ENCODE results near the gene OR2V2.

Gene OR2V2

DNA sequence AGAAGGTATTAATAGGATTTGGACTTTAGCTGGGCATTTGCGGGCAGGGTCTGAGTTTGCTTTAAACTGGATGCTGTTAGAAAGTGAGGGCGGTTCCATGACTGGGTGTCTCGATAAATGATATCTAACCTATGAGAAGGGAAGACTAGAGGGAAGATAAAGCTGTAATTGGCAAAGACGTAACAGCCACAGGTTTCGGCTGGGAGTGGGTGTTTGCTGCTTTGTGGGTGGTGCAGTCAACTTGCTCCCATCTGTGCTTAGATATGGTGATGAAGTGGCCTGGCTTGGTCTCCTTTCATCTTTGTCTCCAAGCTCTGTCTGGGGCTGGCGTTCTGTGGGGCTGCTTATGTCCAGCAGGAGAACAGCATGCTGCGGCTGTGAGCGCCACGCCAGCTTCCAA is 39.7 kb upstream of the OR2V2 start:
- no peak overlapping the region for H3K27ac ChIP-seq (replicated peaks)
- TF ChIP-seq, protein P1, sequence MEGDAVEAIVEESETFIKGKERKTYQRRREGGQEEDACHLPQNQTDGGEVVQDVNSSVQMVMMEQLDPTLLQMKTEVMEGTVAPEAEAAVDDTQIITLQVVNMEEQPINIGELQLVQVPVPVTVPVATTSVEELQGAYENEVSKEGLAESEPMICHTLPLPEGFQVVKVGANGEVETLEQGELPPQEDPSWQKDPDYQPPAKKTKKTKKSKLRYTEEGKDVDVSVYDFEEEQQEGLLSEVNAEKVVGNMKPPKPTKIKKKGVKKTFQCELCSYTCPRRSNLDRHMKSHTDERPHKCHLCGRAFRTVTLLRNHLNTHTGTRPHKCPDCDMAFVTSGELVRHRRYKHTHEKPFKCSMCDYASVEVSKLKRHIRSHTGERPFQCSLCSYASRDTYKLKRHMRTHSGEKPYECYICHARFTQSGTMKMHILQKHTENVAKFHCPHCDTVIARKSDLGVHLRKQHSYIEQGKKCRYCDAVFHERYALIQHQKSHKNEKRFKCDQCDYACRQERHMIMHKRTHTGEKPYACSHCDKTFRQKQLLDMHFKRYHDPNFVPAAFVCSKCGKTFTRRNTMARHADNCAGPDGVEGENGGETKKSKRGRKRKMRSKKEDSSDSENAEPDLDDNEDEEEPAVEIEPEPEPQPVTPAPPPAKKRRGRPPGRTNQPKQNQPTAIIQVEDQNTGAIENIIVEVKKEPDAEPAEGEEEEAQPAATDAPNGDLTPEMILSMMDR (IDR thresholded peaks at IDR 0.05; ENCODE audit: insufficient read depth, low read length), result no peak
- no peak for TF ChIP-seq GABPA (IDR thresholded peaks at IDR 0.05; ENCODE audit: low read depth)
- peaks cover 9% of the 10 kb centered on the region for H3K27me3 ChIP-seq (ENCODE audit: insufficient read depth, poor library complexity, severe bottlenecking)
- no peak overlapping the region for H3K4me3 ChIP-seq (replicated peaks; ENCODE audit: insufficient read depth, low read length)
- no peak for DNase-seq (ENCODE audit: low read depth in 1 of 2, low spot score in 1 of 2)

DNA sequence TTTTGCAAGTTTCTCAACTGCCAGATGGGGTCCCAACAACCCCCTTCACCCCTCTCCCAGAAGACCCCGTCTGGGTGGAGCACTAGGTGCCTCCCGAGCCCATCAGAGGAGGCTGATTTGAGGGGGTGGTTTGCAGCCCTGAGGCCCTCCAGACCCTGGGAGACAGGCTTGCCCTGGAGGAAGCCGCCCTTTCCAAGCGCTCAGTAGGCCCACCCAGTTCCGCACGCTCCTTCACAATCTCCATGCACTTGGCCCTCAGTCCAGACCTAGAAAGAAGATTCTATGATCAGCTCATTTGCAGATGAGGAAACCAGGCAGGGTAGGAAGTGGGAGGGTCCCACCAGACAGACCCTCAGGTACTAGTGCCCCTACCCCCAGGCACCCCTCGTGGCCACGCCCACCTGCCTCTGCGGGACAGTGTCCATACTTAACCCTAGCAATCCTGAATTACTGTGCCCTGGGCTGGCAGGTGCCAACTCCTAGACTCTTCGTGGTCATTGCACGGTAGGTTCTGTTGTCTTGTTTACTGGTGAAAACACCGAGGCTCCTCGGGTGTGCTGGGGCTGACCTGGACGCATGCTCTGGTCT is 38.7 kb upstream of the OR2V2 start:
- Histone ChIP-seq H3K27me3 (ENCODE audit: insufficient read depth, poor library complexity, severe bottlenecking) (peaks cover 6% of the 10 kb centered on the region), H3K4me3 (replicated peaks; ENCODE audit: insufficient read depth, low read length) (no peak overlapping the region), H3K27ac (replicated peaks) (no peak overlapping the region)
- no peak for TF ChIP-seq POLR2AphosphoS5 (IDR thresholded peaks at IDR 0.05; ENCODE audit: low read depth)
- TF ChIP-seq, protein P1 (IDR thresholded peaks at IDR 0.05; ENCODE audit: insufficient read depth, low read length), result no peak
- TF ChIP-seq, protein P2, sequence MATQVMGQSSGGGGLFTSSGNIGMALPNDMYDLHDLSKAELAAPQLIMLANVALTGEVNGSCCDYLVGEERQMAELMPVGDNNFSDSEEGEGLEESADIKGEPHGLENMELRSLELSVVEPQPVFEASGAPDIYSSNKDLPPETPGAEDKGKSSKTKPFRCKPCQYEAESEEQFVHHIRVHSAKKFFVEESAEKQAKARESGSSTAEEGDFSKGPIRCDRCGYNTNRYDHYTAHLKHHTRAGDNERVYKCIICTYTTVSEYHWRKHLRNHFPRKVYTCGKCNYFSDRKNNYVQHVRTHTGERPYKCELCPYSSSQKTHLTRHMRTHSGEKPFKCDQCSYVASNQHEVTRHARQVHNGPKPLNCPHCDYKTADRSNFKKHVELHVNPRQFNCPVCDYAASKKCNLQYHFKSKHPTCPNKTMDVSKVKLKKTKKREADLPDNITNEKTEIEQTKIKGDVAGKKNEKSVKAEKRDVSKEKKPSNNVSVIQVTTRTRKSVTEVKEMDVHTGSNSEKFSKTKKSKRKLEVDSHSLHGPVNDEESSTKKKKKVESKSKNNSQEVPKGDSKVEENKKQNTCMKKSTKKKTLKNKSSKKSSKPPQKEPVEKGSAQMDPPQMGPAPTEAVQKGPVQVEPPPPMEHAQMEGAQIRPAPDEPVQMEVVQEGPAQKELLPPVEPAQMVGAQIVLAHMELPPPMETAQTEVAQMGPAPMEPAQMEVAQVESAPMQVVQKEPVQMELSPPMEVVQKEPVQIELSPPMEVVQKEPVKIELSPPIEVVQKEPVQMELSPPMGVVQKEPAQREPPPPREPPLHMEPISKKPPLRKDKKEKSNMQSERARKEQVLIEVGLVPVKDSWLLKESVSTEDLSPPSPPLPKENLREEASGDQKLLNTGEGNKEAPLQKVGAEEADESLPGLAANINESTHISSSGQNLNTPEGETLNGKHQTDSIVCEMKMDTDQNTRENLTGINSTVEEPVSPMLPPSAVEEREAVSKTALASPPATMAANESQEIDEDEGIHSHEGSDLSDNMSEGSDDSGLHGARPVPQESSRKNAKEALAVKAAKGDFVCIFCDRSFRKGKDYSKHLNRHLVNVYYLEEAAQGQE (IDR thresholded peaks at IDR 0.05; ENCODE audit: insufficient replicate concordance, low read depth), result no peak
- no peak for TF ChIP-seq GABPA (IDR thresholded peaks at IDR 0.05; ENCODE audit: low read depth)
- no peak for TF ChIP-seq SPI1 (IDR thresholded peaks at IDR 0.05; ENCODE audit: borderline replicate concordance, low read depth)
- DNase-seq (ENCODE audit: low read depth in 1 of 2, low spot score in 1 of 2), result no peak

DNA sequence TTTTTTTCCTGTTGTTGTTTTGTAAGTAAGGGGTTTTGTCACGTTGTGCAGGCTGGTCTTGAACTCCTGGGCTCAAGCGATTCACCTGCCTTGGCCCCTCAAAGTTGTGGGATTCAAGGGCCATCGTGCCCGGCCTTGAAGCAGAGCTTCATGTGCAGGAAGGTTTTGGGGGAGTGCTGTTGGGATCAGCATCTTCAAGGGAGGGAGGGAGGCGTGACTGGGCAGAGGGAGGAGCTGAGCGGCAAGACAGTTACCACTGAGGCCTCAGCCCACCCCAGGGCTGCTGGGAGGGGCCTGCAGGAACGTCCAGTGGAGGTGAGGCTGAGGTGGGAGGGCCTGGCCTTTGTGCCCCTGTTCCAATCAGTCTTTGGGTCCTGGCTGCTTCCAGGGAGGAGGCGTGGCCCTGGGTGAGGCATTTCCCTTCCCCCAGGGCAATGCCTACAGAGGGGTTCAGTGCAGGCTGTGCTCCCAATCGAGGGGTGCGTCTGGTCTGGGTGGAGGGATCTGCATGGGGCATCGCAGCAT is 37.8 kb upstream of the OR2V2 start:
- TF ChIP-seq, protein P2 (IDR thresholded peaks at IDR 0.05; ENCODE audit: insufficient replicate concordance, low read depth), result no peak
- TF ChIP-seq, protein P1 (IDR thresholded peaks at IDR 0.05; ENCODE audit: insufficient read depth, low read length), result no peak
- TF ChIP-seq SPI1 (IDR thresholded peaks at IDR 0.05; ENCODE audit: borderline replicate concordance, low read depth) (no peak), GABPA (IDR thresholded peaks at IDR 0.05; ENCODE audit: low read depth) (no peak), POLR2AphosphoS5 (IDR thresholded peaks at IDR 0.05; ENCODE audit: low read depth) (no peak)
- no peak for DNase-seq (ENCODE audit: low read depth in 1 of 2, low spot score in 1 of 2)
- Histone ChIP-seq H3K4me3 (replicated peaks; ENCODE audit: insufficient read depth, low read length) (no peak overlapping the region), H3K27me3 (ENCODE audit: insufficient read depth, poor library complexity, severe bottlenecking) (peaks cover 2% of the 10 kb centered on the region), H3K27ac (replicated peaks) (no peak overlapping the region)

DNA sequence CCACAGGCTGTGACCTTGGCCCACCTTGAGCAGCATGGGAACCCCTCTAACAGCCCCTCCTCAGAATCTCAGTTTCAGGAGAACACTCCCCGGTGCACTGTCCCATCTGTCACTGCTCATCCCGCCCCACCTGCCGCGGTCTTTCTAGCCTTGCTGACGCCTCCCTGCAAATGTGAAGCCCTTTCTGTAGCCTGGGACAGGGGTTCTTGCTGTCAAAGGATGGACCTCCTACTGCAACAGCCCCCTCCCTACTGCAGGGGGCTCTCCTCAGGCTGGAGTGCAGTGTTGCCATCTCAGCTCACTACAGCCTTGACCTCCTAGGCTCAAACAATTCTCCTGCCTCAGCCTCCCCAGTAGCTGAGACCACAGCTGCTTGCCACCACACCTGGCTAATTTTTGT is 36.4 kb upstream of the OR2V2 start:
- Histone ChIP-seq H3K27me3 (ENCODE audit: insufficient read depth, poor library complexity, severe bottlenecking) (peaks cover 15% of the 10 kb centered on the region), H3K4me3 (replicated peaks; ENCODE audit: insufficient read depth, low read length) (no peak overlapping the region), H3K27ac (replicated peaks) (no peak overlapping the region)
- no peak for DNase-seq (ENCODE audit: low read depth in 1 of 2, low spot score in 1 of 2)
- no peak for TF ChIP-seq POLR2AphosphoS5 (IDR thresholded peaks at IDR 0.05; ENCODE audit: low read depth)
- TF ChIP-seq GABPA (IDR thresholded peaks at IDR 0.05; ENCODE audit: low read depth), result no peak
- no peak for TF ChIP-seq SPI1 (IDR thresholded peaks at IDR 0.05; ENCODE audit: borderline replicate concordance, low read depth)
- TF ChIP-seq, protein P1 (IDR thresholded peaks at IDR 0.05; ENCODE audit: insufficient read depth, low read length), result no peak
- TF ChIP-seq, protein P2 (IDR thresholded peaks at IDR 0.05; ENCODE audit: insufficient replicate concordance, low read depth), result no peak
